Left ventricle myocardium inferior (tissue), 1 donor: ENCODE data around the gene GRIA1. TPM values are rescaled to one million over a fixed set of nuclear protein-coding genes. Genes with fewer than 3 reads are reported as not detected.

Experiments
- DNase-seq: peaks from one replicate; pipeline ENCODE4 v3.0.0-alpha.2; 2020
- H3K27ac ChIP-seq: fragments of 200-600 bp; replicated peaks from 2 replicates; pipeline ENCODE4 v1.8.0; 2021
- H3K27me3 ChIP-seq: fragments of 200-600 bp; 2 replicates; pipeline ENCODE4 v1.8.0; 2021; ENCODE audit warnings: low read depth
- H3K36me3 ChIP-seq: fragments of 200-600 bp; 2 replicates; pipeline ENCODE4 v1.8.0; 2021
- H3K4me1 ChIP-seq: fragments of 200-600 bp; 2 replicates; pipeline ENCODE4 v1.8.0; 2021
- H3K4me3 ChIP-seq: fragments of 200-600 bp; 2 replicates; pipeline ENCODE4 v1.8.0; 2021; ENCODE audit warnings: mild to moderate bottlenecking, moderate library complexity
- H3K9me3 ChIP-seq: fragments of 200-600 bp; replicated peaks from 2 replicates; pipeline ENCODE4 v1.8.0; 2021
- intact Hi-C: fragments of 100-400 bp; cut with micrococcal nuclease; formaldehyde crosslinking; loops from one replicate; pipeline ENCODE4 v1.11.0; 2022
- total RNA-seq: library from RNA; stranded (reverse); fragmentation: NEBNext Ultra II Directional; extraction: Animal tissue kit (Norgen Biotek cat#: 25700); gene quantifications from one replicate; pipeline ENCODE4 v1.2.1, GENCODE V29; 2021
- TF ChIP-seq, protein P1 (sequence below): fragments of 200-600 bp; IDR thresholded peaks from 2 replicates; pipeline ENCODE4 v1.8.0; 2021; ENCODE audit warnings: antibody characterized with exemption, mild to moderate bottlenecking, borderline replicate concordance
- donor health status: DM: no; HTN: yes; CAD: no; lungs with severe emphysema.

The GRIA1 gene
- total RNA-seq, 1 donor from 2014 or later: 0.14 TPM

DNA sequence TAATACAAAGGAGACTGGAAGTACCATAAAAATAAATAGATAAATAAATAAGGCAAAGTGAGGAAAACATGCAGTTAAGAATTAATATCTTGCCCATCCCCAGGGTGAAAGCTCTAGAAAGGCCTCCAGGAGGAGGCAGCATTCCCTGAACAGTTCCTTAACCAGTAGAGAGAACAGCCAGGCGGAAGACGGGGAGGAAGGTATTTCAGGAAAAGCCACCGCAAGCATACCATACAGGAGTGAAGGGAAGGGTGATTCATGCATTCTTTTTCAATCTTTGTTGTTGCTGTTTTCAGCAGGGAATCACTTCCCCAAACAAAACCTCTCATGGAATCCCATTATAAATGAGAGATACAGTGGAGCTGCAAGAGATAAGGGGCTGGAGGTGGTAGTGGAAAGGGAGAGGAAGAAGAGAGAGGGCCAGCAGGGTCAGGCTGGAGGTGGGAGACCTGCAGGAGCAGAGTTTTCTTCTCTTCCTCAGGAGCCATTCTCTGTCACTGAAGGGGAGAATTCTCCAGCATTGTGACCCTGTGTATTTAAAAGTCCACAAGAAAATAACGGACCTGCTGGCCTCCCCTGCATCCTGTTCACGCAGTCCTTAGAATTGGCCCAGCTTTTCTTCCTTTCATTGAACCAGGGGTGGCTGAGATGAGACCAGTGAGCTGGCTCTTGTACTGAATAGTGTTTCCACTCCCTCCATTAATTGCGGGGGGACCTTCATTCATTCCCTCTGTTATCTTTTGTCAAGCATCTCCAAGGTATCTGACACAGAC lies 292.3 kb downstream of the GRIA1 start:
- Histone ChIP-seq H3K36me3 (no peaks in the 10 kb centered on the region), H3K9me3 (no peaks in the 10 kb centered on the region), H3K27ac (no peak overlapping the region), H3K4me1 (no peaks in the 10 kb centered on the region), H3K4me3 (no peak overlapping the region), H3K27me3 (peaks cover 40% of the 10 kb centered on the region)
- DNase-seq: no peak
- TF ChIP-seq, protein P1, sequence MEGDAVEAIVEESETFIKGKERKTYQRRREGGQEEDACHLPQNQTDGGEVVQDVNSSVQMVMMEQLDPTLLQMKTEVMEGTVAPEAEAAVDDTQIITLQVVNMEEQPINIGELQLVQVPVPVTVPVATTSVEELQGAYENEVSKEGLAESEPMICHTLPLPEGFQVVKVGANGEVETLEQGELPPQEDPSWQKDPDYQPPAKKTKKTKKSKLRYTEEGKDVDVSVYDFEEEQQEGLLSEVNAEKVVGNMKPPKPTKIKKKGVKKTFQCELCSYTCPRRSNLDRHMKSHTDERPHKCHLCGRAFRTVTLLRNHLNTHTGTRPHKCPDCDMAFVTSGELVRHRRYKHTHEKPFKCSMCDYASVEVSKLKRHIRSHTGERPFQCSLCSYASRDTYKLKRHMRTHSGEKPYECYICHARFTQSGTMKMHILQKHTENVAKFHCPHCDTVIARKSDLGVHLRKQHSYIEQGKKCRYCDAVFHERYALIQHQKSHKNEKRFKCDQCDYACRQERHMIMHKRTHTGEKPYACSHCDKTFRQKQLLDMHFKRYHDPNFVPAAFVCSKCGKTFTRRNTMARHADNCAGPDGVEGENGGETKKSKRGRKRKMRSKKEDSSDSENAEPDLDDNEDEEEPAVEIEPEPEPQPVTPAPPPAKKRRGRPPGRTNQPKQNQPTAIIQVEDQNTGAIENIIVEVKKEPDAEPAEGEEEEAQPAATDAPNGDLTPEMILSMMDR: no peak
- intact Hi-C loops: no loop called here

- Histone ChIP-seq H3K4me3 (no peak overlapping the region), H3K9me3 (no peaks in the 10 kb centered on the region), H3K36me3 (no peaks in the 10 kb centered on the region), H3K4me1 (no peaks in the 10 kb centered on the region), H3K27me3 (peaks cover 40% of the 10 kb centered on the region), H3K27ac (no peak overlapping the region)
- TF ChIP-seq, protein P1: no peak
- DNase-seq: no peak
- intact Hi-C loops: no loop called here
These were observed 292.8 kb downstream of the GRIA1 start for GRCh38 chr5:153783362-153783658.

DNA sequence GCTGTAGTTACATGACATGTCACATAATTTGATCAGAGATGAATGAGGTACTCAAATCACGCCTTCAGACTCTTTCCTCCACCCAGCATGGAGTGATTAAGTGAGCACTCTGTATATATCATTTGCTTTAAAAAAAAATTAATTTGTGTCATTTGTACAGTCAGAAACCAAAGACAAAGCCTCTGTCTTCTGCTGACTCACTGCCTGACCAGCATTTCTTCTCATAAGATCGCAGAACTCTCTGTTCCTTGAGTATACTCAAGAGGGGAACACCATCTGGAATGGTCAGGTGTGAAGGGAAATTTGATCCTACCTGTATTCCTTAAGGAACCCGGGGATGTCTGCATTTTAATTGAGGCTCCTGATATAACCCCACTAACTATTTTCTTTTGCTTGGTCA lies 293.8 kb downstream of the GRIA1 start:
- peaks cover 40% of the 10 kb centered on the region for H3K27me3 ChIP-seq
- H3K9me3 ChIP-seq: no peaks in the 10 kb centered on the region
- intact Hi-C loops: no loop called here
- no peak overlapping the region for H3K4me3 ChIP-seq
- no peaks in the 10 kb centered on the region for H3K4me1 ChIP-seq
- no peaks in the 10 kb centered on the region for H3K36me3 ChIP-seq
- TF ChIP-seq, protein P1: no peak
- no peak for DNase-seq
- H3K27ac ChIP-seq: no peak overlapping the region

GRCh38 chr5:153791339-153791738 lies 300.9 kb downstream of the GRIA1 start:
- H3K4me1 ChIP-seq: no peaks in the 10 kb centered on the region
- H3K9me3 ChIP-seq: no peaks in the 10 kb centered on the region
- no peak overlapping the region for H3K4me3 ChIP-seq
- DNase-seq: no peak
- no peaks in the 10 kb centered on the region for H3K36me3 ChIP-seq
- TF ChIP-seq, protein P1: no peak
- no peaks in the 10 kb centered on the region for H3K27me3 ChIP-seq
- intact Hi-C loops: no loop called here
- no peak overlapping the region for H3K27ac ChIP-seq

GRCh38 chr5:153792305-153792704 lies 301.8 kb downstream of the GRIA1 start:
- no peaks in the 10 kb centered on the region for H3K4me1 ChIP-seq
- no peak for DNase-seq
- intact Hi-C loops: no loop called here
- TF ChIP-seq, protein P1: no peak
- no peaks in the 10 kb centered on the region for H3K27me3 ChIP-seq
- H3K4me3 ChIP-seq: no peak overlapping the region
- H3K36me3 ChIP-seq: no peaks in the 10 kb centered on the region
- H3K9me3 ChIP-seq: no peaks in the 10 kb centered on the region
- no peak overlapping the region for H3K27ac ChIP-seq
